GM19372 (cell line): ENCODE results near the gene METTL22.

Experiments
- ATAC-seq: cut with Tn5 transposase; IDR thresholded peaks from one replicate; pipeline ENCODE4 v1.9.1; 2021; ENCODE audit warnings: mild to moderate bottlenecking, low read depth, moderate library complexity; ENCODE audit not compliant: unreplicated experiment

The METTL22 gene

GRCh38 chr16:8590811-8591210, 30.7 kb upstream of the METTL22 start:
- ATAC-seq, result no peak

DNA sequence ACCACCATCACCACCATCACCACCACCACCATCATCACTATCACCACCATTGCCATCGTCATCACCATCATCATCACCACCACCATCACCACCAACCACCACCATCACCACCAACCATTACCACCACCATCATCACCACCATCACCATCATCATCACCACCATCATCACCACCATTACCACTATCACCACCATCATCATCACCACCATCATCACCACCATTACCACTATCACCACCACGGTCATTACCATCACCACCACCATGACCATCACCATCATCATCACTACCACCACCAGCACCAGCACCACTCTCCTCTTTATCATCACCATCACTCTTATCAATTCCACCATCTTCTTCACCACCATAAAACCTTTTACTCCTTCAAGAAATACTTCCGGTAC, 30.0 kb upstream of the METTL22 start:
- no peak for ATAC-seq

DNA sequence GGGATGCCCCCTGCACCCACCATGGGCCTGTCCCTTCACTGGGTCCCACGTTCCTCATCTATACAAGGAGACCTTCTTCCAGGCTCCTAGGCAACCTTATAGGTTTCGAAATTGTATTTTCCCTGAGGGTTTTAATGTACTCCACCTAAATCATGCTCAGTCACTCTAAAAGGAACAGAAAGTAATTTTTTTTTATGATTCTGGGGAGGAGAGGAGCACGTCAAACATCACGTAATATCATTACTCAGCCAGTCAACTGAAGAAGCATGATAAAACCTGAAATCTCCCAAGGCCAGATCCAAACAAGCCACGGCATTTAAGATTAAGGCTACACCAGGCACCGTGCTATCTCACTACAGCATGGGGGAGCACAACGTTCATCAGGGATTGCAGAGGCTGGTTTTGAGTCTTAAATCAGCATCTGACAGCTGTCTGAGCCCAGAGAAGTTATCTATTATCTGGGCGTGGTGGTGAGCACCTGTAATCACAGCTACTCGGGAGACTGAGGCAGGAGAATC, 27.3 kb upstream of the METTL22 start:
- ATAC-seq, result no peak

- no peak for ATAC-seq
Observed at GRCh38 chr16:8595783-8596182, 25.7 kb upstream of the METTL22 start.

- no peak for ATAC-seq
Observed at GRCh38 chr16:8596581-8596980, 24.9 kb upstream of the METTL22 start.

GRCh38 chr16:8600144-8600775, 21.2 kb upstream of the METTL22 start:
- ATAC-seq, result no peak

DNA sequence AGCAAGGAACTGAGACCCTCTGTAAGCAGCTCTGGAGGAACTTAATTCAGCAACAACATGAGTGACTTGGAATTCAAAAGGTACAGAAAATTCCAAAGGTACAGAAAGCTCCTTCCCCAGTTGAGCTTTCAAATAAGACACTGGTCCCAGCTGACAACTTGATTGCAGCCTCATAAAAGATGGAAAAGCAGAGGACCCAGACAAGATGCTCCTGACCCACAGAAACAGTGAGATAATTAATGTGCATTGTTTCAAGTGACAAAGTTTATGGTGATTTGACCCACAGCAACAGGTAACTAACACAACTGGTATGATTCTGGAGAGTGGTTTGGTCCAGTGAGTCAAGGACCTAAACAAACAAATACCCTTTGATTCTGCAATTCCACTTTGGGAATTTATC, 15.9 kb upstream of the METTL22 start:
- no peak for ATAC-seq

DNA sequence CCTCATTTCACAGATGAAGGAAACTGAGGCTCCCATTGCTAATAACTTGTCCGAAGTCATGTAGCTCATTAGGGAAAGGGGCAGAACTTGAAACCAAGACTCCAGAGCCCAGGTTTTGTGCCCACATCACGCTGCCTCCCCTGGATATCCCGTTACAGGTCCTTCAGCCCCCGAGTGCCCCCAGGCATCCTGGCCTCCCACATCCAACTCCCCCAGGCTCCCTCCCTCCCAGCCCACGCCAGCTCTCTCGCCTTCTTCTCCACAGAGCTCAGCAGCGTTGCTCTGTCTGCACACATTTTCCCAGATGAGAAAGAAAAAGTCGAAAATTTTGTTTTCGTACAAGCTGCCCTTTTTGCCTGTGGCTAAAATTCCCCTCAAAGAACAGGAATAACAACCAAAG, 14.3 kb upstream of the METTL22 start:
- ATAC-seq, result no peak

GRCh38 chr16:8611122-8611521, 10.4 kb upstream of the METTL22 start:
- ATAC-seq, result no peak

DNA sequence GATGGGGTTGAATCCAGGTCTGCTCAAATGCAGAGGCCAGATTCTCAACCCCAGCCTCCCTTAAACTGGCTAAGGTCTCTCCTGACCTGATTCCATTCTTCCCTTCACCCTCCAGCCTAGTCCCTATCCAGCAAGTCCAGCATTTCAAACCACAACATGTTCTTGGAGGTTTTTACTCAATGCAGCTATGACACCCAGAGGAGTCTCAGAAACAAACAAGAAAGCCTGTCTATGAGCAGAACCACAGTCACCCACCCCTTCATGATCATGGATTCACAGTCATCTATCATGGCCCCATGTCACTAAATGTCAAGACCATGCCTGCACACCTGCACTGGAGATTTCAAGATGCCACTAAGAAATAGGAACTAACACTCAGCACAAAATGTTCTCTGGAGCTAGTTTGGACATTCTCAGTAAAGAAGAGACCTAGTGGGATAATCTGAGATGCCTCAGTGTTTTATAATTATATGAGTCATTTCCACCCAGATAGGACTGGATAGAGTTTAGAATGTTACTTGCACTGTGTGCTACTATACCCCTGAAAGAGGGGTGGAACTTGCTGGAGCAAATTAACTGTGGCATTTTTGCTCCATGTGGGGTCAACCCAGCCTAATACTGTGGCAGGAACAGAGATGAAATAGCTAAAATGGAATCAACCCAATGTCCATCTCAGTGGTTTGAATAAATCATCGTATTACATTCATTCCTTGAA, 9.5 kb upstream of the METTL22 start:
- ATAC-seq, result no peak

DNA sequence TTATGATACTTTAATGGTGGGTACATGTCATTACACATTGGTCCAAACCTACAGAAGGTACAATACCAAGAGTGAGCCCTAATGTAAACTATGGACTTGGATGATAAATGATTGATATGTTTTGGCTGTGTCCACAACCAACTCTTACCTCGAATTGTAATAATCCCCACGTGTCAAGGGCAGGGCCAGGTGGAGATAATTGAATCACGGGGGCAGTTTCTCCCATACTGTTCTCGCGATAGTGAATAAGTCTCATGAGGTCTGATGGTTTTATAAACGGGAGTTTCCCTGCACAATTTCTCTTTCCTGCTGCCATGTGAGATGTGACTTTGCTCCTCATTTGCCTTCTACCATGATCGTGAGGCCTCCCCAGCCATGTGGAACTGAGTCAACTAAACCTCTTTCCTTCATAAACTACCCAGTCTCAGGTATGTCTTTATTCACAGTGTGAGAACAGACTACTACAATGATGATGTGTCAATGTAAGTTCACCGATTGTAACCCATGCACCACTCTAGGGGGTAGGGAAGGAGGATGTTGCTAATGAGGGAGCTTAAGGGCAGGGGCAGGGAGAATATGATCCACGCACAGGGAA, 7.0 kb upstream of the METTL22 start:
- ATAC-seq, result no peak

DNA sequence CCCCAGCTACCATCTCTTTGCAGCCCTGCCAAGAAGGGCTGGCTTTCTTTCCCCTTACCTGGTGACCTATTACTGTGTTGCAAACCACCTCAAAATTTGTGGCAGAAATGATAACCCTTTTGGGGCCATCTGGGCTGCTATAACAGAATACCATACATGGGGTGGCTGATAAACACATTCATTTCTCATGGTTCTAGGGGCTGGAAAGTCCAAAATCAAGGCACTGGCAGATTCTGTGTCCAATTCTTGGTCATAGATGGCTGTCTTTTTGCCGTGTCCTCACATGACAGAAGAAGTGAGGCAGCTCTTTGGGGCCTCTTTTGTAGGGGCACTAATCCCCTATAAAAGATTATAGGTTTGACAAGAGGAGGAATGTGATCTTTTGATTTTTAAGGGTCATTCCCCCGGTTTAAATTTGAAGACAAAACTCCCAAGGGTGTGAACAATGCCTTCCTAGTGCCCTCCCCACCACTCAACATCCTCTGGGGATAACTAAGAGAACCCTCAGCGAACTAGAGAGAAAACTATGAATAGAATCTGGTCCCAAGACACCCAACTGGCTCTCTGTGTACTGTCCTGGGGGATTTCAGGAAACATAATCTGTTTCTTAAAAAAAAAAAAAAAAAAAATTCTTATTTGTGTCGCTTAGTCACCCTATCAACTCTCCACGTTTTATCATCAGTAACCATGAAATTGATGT, 1.7 kb upstream of the METTL22 start:
- ATAC-seq, result no peak

DNA sequence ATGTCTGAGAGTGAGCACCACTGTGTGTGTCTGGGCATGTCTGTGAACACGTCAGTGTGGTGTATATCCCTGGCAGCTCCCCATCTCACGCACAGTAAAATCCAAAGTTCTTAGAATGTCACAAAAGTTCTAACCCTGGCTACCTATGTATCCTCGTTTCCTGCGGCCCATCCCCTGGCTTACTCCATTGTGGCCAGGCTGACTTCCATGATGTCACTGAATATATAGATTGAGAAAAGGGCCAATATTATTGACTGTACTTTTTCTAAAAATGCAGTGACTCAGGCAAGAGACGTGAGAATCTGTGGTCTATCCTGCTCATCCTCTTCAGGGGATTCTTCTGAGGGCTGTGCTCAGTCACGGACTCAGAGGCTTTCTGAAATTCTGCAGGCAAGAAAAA, 963 bp upstream of the METTL22 start:
- no peak for ATAC-seq

DNA sequence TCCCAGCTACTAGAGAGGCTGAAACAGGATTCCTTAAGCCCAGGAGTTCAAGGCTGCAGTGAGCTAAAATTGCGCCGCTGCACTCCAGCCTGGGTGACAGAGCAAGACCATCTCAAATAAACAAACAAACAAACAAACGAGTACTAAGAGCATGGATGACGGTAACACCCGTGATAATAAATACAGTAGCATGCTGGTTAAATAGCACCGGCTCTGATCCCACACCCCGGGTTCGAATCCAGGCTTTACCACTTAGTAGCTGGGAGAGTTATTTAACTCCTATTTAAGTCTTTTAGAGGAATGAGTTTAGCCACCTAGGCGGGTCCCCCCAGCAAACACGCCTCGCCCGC, 301 bp upstream of the METTL22 start:
- ATAC-seq, result no peak

- ATAC-seq, result peak; percentile 6
Observed at GRCh38 chr16:8622315-8622656, 788 bp downstream of the METTL22 start.

- ATAC-seq, result no peak
Observed at GRCh38 chr16:8623634-8624033, 2.1 kb downstream of the METTL22 start.

DNA sequence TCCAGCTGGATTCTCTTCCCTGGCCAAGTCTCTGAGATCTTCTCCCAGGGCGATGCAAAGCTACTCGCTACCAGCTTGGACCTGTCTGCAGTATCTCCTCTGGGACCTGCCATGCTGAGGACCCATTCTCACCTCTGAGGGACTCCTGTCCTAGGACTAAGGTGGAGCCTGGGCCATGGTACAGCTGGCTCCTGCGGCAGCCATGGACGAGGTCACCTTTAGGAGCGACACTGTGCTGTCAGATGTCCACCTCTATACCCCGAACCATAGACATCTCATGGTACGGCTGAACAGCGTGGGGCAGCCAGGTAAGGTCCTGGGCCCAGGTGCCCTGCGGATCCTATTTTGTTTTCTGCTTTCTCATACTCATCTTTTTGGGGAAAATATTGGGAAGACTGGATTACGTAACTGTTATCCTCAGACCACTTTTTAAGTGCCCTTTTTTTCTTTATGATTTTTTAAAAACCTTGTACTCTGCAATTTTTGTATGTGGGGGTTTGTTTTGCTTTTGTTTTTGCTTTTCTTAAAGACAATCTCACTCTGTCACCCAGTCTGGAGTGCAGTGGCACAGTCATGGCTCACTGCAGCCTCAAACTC, 4.1 kb downstream of the METTL22 start:
- no peak for ATAC-seq

- no peak for ATAC-seq
Observed at GRCh38 chr16:8626946-8627345, 5.4 kb downstream of the METTL22 start.

DNA sequence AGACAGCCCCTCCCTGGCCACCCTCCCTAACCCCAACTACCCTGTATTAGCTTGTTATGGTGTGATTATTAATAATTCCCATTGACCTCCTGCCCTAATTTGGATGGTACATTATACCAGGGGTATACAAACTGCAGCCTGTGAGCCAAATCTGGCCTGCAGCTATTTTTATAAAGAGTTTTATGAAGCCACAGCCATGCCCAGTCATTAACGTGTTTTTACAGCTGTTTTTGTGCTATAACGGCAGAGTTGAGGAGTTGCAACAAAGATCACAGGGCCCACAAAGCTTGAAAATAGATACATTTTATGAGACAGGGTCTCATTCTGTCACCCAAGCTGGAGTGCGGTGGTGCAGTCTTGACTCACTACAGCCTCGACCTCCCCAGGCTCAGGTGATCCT, 6.0 kb downstream of the METTL22 start:
- ATAC-seq, result no peak

DNA sequence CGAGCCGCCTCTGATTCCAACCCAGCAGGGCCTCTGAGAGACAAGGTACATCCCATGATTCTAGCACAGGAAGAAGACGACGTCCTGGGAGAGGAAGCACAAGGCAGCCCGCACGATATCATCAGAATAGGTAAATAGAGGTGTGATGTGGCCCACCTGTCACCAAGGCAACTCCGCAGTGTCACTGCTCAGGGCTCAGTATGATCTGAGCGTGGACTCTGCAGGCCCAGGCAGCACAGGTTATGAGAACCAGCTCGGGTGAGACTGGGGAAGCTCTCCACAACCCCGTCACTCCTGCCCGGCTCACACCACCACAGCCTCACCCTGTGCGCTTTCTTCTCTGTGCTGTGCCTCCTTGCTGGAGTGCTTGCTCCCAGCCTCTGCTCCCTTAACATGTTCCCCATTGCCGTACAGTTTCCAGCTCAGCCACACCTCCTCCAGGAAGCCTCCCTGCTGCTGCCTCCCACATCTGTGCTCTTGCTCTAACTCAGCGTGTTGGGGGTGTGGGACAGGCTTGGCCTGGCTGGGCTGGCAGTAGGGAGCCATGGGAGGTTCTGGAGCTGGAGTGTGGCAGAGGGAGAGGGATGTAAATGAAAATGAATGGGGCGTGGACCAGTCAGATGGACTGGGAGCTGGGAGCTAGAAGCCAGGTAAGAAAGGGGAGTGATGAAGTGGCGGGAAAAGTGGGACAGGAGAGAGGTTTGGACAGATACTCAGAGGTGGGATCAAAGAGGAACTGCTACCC, 7.7 kb downstream of the METTL22 start:
- ATAC-seq, result no peak
